ENCODE results near the gene CHAF1A.

CHAF1A gene

GRCh38 chr19:4432918-4433506, 30.6 kb downstream of the CHAF1A start:
- Histone ChIP-seq H3K27ac (ENCODE audit: low read depth, low read length) (no peak overlapping the region), H3K9me2 (replicated peaks; ENCODE audit: insufficient read depth, low read length) (no peaks in the 10 kb centered on the region), H3K4me3 (ENCODE audit: insufficient read depth, low read length, poor library complexity, severe bottlenecking) (no peak overlapping the region), H3F3A (ENCODE audit: insufficient read depth) (no peaks in the 10 kb centered on the region), H3K9ac (ENCODE audit: low read length) (no peak overlapping the region), H3K36me3 (ENCODE audit: low read length) (peaks cover 5% of the 10 kb centered on the region; the same call in 1 of the 2 replicates), H2AFZ (ENCODE audit: low read depth, low read length, severe bottlenecking) (no peak overlapping the region), H4K20me1 (ENCODE audit: low read depth, low read length) (no peaks in the 10 kb centered on the region), H3K79me2 (ENCODE audit: insufficient read depth, low read length) (peaks cover 11% of the 10 kb centered on the region; the same call in 1 of the 2 replicates), H3K4me2 (ENCODE audit: low read depth, low read length, poor library complexity, severe bottlenecking) (no peak overlapping the region), H3K27me3 (ENCODE audit: low read length) (no peaks in the 10 kb centered on the region), H3K9me3 (ENCODE audit: insufficient read depth, low read length) (no peaks in the 10 kb centered on the region)
- TF ChIP-seq EZH2phosphoT487 (conservative IDR thresholded peaks at IDR 0.05; ENCODE audit: low read length) (no peak), CTCF (IDR thresholded peaks at IDR 0.05; ENCODE audit: insufficient read depth, low read length, poor library complexity, severe bottlenecking) (no peak)

GRCh38 chr19:4434391-4434790, 32.0 kb downstream of the CHAF1A start:
- H2AFZ ChIP-seq (ENCODE audit: low read depth, low read length, severe bottlenecking) = no peak overlapping the region
- H3K79me2 ChIP-seq (ENCODE audit: insufficient read depth, low read length) = peaks cover 11% of the 10 kb centered on the region; the same call in 1 of the 2 replicates
- H3K27me3 ChIP-seq (ENCODE audit: low read length) = no peaks in the 10 kb centered on the region
- no peak overlapping the region for H3K4me3 ChIP-seq (ENCODE audit: insufficient read depth, low read length, poor library complexity, severe bottlenecking)
- H3K36me3 ChIP-seq (ENCODE audit: low read length) = no peaks in the 10 kb centered on the region; the same call in 1 of the 2 replicates
- H3K9me3 ChIP-seq (ENCODE audit: insufficient read depth, low read length) = no peaks in the 10 kb centered on the region
- H3K4me2 ChIP-seq (ENCODE audit: low read depth, low read length, poor library complexity, severe bottlenecking) = no peak overlapping the region
- no peaks in the 10 kb centered on the region for H3K9me2 ChIP-seq (replicated peaks; ENCODE audit: insufficient read depth, low read length)
- H3K27ac ChIP-seq (ENCODE audit: low read depth, low read length) = no peak overlapping the region
- no peaks in the 10 kb centered on the region for H4K20me1 ChIP-seq (ENCODE audit: low read depth, low read length)
- TF ChIP-seq EZH2phosphoT487 (conservative IDR thresholded peaks at IDR 0.05; ENCODE audit: low read length) (no peak), CTCF (IDR thresholded peaks at IDR 0.05; ENCODE audit: insufficient read depth, low read length, poor library complexity, severe bottlenecking) (no peak)
- H3F3A ChIP-seq (ENCODE audit: insufficient read depth) = no peaks in the 10 kb centered on the region
- no peak overlapping the region for H3K9ac ChIP-seq (ENCODE audit: low read length)

- H3K27ac ChIP-seq (ENCODE audit: low read depth, low read length) = no peak overlapping the region
- no peaks in the 10 kb centered on the region for H3K9me2 ChIP-seq (replicated peaks; ENCODE audit: insufficient read depth, low read length)
- H3K79me2 ChIP-seq (ENCODE audit: insufficient read depth, low read length) = peaks cover 11% of the 10 kb centered on the region; the same call in 1 of the 2 replicates
- no peaks in the 10 kb centered on the region for H3F3A ChIP-seq (ENCODE audit: insufficient read depth)
- no peak overlapping the region for H3K9ac ChIP-seq (ENCODE audit: low read length)
- H4K20me1 ChIP-seq (ENCODE audit: low read depth, low read length) = no peaks in the 10 kb centered on the region
- TF ChIP-seq EZH2phosphoT487 (conservative IDR thresholded peaks at IDR 0.05; ENCODE audit: low read length) = no peak
- no peak for TF ChIP-seq CTCF (IDR thresholded peaks at IDR 0.05; ENCODE audit: insufficient read depth, low read length, poor library complexity, severe bottlenecking)
- H3K9me3 ChIP-seq (ENCODE audit: insufficient read depth, low read length) = no peaks in the 10 kb centered on the region
- H3K4me3 ChIP-seq (ENCODE audit: insufficient read depth, low read length, poor library complexity, severe bottlenecking) = no peak overlapping the region
- H3K4me2 ChIP-seq (ENCODE audit: low read depth, low read length, poor library complexity, severe bottlenecking) = no peak overlapping the region
- H2AFZ ChIP-seq (ENCODE audit: low read depth, low read length, severe bottlenecking) = no peak overlapping the region
- H3K36me3 ChIP-seq (ENCODE audit: low read length) = peaks cover 4% of the 10 kb centered on the region; the same call in 1 of the 2 replicates
- H3K27me3 ChIP-seq (ENCODE audit: low read length) = no peaks in the 10 kb centered on the region
These were observed 33.8 kb downstream of the CHAF1A start for GRCh38 chr19:4436231-4436630.
